Large intestine (tissue), 3 donors: ENCODE results near the gene KRT8. TPM values are rescaled to one million over a fixed set of nuclear protein-coding genes. Genes with fewer than 3 reads are reported as not detected.

Experiments used
- DNase-seq, 2 donors: peaks; one replicate each; pipeline versions ENCODE4 v3.0.0 to v3.0.0-alpha.2; 2013
- H3K27ac ChIP-seq: one replicate; pipeline ENCODE4 v1.5.1; 2013; ENCODE audit warnings: low read length
- H3K27me3 ChIP-seq: 2 replicates; pipeline ENCODE4 v1.6.1; 2013; ENCODE audit warnings: low read length; ENCODE audit not compliant: control insufficient read depth, insufficient read depth
- H3K36me3 ChIP-seq: 2 replicates; pipeline ENCODE4 v1.6.1; 2013; ENCODE audit warnings: low read length; ENCODE audit not compliant: control insufficient read depth, insufficient read depth
- H3K4me1 ChIP-seq: one replicate; pipeline ENCODE4 v1.6.1; 2013; ENCODE audit warnings: low read length; ENCODE audit not compliant: control insufficient read depth, insufficient read depth
- H3K4me3 ChIP-seq: one replicate; pipeline ENCODE4 v1.5.1; 2013; ENCODE audit warnings: low read length
- H3K9me3 ChIP-seq: one replicate; pipeline ENCODE4 v1.6.1; 2013; ENCODE audit warnings: mild to moderate bottlenecking, low read depth, low read length, moderate library complexity; ENCODE audit not compliant: control insufficient read depth
- WGBS: methylation state at CpG from one replicate; pipeline ENCODE4 v1.1.5; 2013; ENCODE audit warnings: low lambda C conversion rate; ENCODE audit not compliant: insufficient coverage; 5-methylcytosine and 5-hydroxymethylcytosine counted together
- polyA plus RNA-seq: library from polyadenylated mRNA; unstranded; fragments of 120-200 nt; gene quantifications from one replicate; pipeline ENCODE4 v1.2.1, GENCODE V29; 2013

Gene KRT8
- polyA plus RNA-seq, 1 donor: 1,338 TPM

DNA sequence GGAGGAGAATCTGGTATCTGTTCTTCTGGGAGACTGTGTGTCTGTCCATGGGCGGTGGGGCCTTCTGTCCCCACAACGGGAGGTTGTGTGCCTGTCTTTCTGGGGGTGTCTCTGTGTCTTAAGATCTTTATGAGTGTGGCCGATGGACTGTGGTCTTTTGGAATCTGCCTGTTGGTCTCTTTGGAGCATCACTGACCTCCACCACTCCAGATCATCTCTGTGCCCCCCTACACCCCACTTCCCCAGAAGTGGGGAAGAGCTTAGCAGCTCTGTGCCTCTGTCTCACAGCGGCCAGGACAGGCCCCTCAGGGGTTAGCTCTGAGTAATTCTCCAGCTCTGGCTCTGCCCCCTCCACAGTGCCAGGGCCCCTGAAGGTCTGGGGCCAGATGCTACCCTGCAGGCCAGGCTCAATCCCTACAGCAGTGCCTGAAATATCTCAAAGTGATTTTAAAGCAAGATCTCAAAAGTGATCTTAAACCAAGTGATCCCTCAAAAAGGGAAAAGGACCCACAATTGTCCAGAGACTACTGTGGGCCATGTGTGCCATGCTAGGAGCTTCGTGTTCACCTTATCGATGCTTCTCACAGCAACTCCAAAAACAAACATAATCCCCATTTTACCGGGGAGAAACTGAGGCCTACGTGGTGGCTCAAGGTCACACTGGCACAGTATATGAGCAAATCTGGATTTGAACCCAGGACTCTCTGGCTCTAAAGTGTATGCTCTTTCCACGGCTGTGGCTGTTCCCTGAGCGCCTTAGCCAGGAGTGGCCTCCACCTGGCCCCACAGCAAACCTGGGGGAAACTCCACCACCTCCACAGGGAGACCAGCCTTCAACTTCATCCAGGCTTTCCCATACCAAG, 30.1 kb downstream of the KRT8 start:
- H3K27ac ChIP-seq: peak overlapping the region; percentile 66
- H3K9me3 ChIP-seq: peaks cover 3% of the 10 kb centered on the region
- H3K27me3 ChIP-seq: no peaks in the 10 kb centered on the region
- peaks cover 43% of the 10 kb centered on the region for H3K4me1 ChIP-seq
- no CpG with 5 or more reads among the region's 10 CpGs for WGBS
- no peaks in the 10 kb centered on the region for H3K36me3 ChIP-seq
- no peak for DNase-seq
- H3K4me3 ChIP-seq: peak overlapping the region; percentile 16

DNA sequence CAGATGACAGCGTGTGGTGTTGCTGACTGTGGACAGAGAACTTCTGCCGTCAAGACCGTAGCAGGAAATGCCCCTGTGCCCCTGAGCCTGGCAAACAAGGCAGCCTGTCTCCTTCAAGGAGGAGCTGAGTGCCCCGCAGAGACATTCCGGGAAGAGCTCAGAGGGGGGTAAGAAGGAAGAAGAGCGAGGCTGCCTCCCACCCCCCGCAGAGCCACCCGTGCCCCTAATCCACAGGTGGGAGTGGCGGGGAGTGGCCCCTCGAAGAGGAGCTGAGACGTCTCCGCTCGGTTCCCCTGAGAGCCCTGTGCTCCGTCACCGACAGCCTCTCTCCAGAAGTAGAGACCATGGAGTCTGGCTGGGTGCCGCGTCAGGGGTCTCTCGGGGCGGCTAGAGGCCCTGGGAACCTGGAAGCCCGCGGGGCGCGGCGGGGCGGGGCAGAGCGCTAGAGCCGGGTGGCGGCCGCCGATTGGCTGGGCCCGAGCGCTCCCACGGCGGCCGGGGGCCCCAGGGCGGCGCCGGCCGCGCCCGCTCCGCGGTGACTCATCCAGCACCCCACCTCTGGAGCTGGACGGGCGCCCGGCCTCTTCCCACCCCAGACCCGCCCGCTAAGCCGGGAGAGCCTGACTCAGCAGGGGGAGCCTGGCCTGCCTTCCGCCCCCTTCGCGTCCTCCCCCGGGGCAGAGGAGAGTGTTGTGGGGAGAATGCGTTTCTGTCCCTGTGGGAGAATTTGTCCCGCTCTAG, 30.9 kb downstream of the KRT8 start:
- Histone ChIP-seq H3K27me3 (no peaks in the 10 kb centered on the region), H3K27ac (peak overlapping the region; percentile 69), H3K4me1 (peaks cover 43% of the 10 kb centered on the region), H3K4me3 (peak overlapping the region; percentile 60), H3K36me3 (no peaks in the 10 kb centered on the region), H3K9me3 (no peaks in the 10 kb centered on the region)
- WGBS: no CpG with 5 or more reads among the region's 55 CpGs
- DNase-seq: peak; percentile 86 to 96

DNA sequence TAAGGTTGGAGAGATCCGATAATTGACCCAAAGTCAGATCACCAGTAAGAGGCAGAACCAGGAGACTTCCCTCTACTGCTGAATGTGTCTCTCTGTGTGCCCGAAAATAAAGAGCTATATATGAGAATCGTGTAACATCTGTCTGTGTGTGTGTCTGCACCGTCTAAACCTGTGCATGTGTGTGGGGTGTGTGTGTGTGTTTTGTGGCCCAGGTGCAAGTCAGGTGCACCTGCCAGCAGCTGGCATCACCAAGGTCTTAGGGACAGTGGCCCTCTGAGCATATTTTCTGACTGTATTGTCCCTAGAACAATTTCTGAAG, 31.4 kb downstream of the KRT8 start:
- Histone ChIP-seq H3K27me3 (no peaks in the 10 kb centered on the region), H3K4me1 (peaks cover 43% of the 10 kb centered on the region), H3K27ac (peak overlapping the region; percentile 69), H3K4me3 (peak overlapping the region; percentile 60), H3K9me3 (no peaks in the 10 kb centered on the region), H3K36me3 (no peaks in the 10 kb centered on the region)
- peak in 1 of 2 donors; percentile 76 for DNase-seq
- 29% methylated on average over 1 of the region's 4 CpGs for WGBS

DNA sequence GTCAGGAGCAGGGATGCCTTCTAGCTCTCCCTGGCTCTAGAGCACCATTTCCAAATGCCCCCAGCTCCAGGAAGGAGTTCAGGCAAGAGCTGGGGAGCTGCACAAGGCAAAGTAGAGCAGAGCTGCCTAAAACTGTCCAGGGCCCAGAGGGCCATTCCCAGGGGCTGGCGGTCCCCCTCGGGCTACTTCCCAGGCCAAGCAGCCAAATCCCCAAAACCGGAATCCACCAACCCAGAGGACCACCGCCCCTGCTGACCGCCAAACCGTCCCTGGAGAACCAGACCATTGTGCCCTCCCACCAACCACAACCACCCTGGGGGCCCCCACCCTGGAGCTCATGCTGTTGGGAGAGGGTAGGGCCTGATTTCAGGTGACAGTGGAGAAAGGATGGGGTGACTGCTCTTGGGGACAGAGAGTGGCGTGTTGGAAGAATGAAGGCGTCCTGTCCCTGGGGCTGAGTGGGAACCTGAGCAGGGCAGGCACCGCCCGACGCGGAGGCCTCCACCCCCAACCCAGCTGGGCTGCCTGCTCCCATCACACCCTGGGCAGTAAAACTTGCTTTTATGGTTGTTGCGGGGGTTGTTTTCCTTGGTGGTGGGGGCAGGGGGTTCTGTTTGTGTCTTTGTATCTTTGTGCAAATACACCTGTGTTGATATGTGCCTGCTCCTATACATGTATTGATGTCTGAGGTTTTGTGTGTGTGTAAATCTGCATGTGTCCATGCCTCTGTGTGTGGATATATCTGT, 32.1 kb downstream of the KRT8 start:
- no peaks in the 10 kb centered on the region for H3K9me3 ChIP-seq
- no peaks in the 10 kb centered on the region for H3K36me3 ChIP-seq
- H3K4me3 ChIP-seq: no peak overlapping the region
- H3K27me3 ChIP-seq: no peaks in the 10 kb centered on the region
- H3K4me1 ChIP-seq: peaks cover 39% of the 10 kb centered on the region
- DNase-seq: peak; percentile 56 to 82
- WGBS: no CpG with 5 or more reads among the region's 13 CpGs
- H3K27ac ChIP-seq: peak overlapping the region; percentile 69

DNA sequence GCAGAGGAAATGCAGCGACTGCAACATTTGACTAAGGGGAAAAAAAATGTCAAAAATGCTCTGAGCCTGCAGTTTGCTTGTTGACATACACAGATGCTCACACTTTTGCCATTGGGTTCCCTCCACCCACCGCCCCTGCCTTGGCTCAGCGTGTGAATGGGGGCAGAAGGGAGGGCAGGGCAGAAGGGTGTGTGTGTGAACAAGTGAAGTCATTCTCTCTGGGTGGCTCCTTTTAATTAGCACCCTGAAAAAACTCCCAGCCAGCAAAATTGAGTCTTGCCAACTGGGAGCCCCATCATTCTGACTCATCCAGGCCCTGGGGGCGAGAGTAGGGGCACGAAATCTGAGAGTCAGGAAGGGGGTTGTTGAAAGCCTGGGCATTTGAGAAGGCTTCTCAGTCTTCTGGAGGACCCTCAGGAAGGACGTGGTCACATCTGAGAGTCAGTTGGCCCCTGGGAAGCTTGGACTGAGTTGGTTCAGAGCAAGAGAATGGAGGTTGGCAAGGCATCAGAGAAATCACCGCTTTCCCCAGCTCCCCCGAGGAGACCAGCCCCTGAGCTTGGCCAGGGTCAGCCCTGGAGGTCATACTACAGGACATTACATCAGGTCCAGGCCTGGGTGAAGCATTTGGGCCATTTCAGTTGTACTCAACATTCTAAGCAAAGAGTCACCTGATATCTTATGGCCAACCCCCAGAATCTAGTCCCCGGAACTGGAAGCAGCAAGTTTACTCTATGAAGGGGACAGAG, 33.4 kb downstream of the KRT8 start:
- no CpG with 5 or more reads among the region's 9 CpGs for WGBS
- DNase-seq: peak in 1 of 2 donors; percentile 33
- no peaks in the 10 kb centered on the region for H3K27me3 ChIP-seq
- H3K27ac ChIP-seq: no peak overlapping the region
- H3K9me3 ChIP-seq: no peaks in the 10 kb centered on the region
- H3K4me1 ChIP-seq: peaks cover 33% of the 10 kb centered on the region
- H3K36me3 ChIP-seq: no peaks in the 10 kb centered on the region
- no peak overlapping the region for H3K4me3 ChIP-seq

DNA sequence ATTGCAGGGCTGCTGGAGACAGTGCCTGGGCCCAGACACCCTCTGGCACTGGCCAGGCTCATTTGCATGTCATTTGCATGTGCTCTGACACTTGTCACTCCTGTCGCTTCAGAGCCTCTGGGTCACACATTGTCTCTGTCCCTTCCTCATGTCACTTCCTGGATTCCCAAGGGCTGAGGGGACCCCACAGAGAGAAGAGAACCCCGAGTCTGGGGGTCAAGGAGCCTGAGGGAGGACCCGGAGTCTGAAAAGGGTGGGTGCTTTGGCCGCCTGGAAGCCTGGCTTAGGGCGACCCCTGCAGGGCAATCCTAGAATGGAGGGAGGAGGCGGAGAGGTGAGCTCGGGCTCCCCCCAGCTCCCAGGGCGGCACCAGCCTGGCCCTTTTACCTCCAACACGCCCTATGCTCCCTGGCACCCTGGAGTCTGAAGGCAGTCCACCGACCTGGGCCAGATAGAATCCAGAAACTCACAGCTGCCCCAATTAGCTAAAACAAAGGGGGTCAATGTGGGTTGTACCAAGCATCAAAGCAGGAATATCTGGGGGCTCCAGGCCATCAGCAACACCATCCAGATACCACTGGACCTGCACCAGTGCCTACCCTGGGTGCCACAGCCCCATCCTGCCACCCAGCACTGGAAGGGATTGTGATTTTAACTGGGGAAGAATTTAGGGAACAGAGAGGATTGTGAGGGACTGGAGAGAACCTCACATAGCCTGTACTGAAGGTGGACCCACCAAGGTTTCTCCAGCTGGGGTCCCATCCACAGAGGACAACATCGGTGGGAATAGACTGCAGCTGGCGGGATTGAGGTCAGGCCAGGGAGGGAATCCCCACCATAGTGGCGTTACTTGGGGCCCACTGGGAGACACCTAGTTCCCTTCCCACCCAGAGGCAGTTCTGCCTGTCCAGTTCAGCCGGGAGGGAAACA, 34.2 kb downstream of the KRT8 start:
- Histone ChIP-seq H3K9me3 (no peaks in the 10 kb centered on the region), H3K4me1 (peaks cover 33% of the 10 kb centered on the region), H3K27ac (no peak overlapping the region), H3K4me3 (no peak overlapping the region), H3K36me3 (no peaks in the 10 kb centered on the region), H3K27me3 (no peaks in the 10 kb centered on the region)
- DNase-seq: peak; percentile 58 to 72
- no CpG with 5 or more reads among the region's 14 CpGs for WGBS

DNA sequence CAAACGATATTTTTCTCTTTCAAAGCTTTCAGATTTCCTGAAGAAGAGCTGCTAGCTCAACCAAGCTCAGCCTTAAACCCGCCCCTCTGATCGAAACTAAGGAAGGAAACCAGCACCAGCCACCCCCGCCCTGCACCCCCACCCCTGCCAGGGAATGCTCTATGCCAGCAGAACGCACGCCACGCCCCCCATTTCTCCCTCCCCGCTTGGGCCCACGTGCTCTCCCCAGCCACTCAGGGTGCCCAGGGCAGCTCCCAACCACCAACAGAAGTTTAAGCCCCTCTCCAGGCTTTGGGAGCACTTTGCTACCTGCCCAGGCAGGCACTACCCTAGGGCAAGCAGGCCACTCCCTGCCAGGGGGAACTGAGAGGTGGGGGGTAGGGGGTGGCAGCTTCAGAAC, 37.2 kb downstream of the KRT8 start:
- Histone ChIP-seq H3K4me3 (no peak overlapping the region), H3K27me3 (no peaks in the 10 kb centered on the region), H3K27ac (no peak overlapping the region), H3K4me1 (peaks cover 11% of the 10 kb centered on the region), H3K36me3 (no peaks in the 10 kb centered on the region), H3K9me3 (no peaks in the 10 kb centered on the region)
- no CpG with 5 or more reads among the region's 9 CpGs for WGBS
- DNase-seq: peak in 1 of 2 donors; percentile 37

DNA sequence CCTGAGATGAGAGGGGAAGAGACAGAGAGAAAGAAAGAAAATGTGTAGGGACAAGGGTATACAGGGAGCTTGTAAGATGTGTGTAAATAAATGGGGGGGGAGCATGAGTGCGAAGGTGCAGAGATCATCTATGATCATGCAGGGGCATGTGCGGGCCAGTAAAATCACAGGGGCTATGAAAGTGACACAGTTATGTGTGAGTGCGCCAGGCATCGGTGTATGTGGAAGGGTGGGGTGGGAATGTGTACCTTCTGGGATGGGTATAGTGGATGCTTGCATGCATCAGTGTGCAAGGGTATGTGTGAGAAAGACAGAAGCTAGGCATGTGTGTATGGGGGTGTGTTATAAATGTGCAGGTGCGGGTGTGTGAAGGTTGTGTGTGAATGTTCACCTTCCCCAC, 37.7 kb downstream of the KRT8 start:
- no peak overlapping the region for H3K27ac ChIP-seq
- 80% methylated on average over 1 of the region's 5 CpGs for WGBS
- H3K4me3 ChIP-seq: no peak overlapping the region
- peaks cover 6% of the 10 kb centered on the region for H3K4me1 ChIP-seq
- H3K9me3 ChIP-seq: no peaks in the 10 kb centered on the region
- H3K27me3 ChIP-seq: no peaks in the 10 kb centered on the region
- H3K36me3 ChIP-seq: no peaks in the 10 kb centered on the region
- DNase-seq: no peak
